OCI-LY3 (cell line): ENCODE measurements around the gene SLC10A1.

Experiments used
- CTCF ChIP-seq: fragments of 200-600, 300-600 bp; sonication (generic); IDR thresholded peaks from 2 replicates; pipeline ENCODE4 v1.5.1; 2014; ENCODE audit warnings: antibody characterized with exemption, low read length, low read depth
- EZH2phosphoT487 ChIP-seq: fragments of 200-600 bp; shearing (Covaris generic); IDR thresholded peaks from 2 replicates; pipeline ENCODE4 v1.6.1; 2018; ENCODE audit warnings: antibody characterized with exemption, mixed run types, low read depth

DNA sequence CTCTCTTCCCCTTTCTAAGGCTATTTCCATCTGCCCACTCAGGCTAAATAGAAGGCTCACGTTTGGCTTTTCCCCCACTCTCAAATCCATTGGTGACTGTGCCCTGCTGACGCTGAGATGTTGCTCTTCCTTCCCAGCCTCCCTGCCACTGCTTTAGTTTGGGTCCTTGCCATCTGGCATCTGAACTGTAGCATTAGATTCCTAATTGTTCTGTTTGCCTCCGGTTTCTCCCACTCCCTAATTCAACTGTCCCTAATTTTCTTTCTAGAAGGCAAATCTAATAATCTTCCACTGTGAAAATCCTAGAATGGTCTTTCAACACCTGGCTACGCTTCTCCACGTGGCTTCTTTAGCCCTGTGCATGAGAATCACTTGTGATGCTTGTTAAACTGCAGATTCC is 44.6 kb upstream of the SLC10A1 start:
- no peak for TF ChIP-seq CTCF
- no peak for TF ChIP-seq EZH2phosphoT487
